HCT116 (cell line): ENCODE data around the gene KCND3. TPM values are rescaled to one million over a fixed set of nuclear protein-coding genes. Genes with fewer than 3 reads are reported as not detected.

Source experiments
- ATAC-seq: fragments of 200-7000 bp; cut with Tn5 transposase; 2 replicates; pipeline ENCODE4 v1.9.1; 2020; ENCODE audit warnings: mild to moderate bottlenecking, moderate library complexity
- BruUV-seq: library from RNA; stranded (reverse); fragments of 400-500 nt; replicated peaks from 2 replicates; lab custom pipeline; 2021; lab: Mats Ljungman, UMichigan
- CTCF ChIA-PET: fragments of 300-600 bp; sonication (Branson Sonifier 250); formaldehyde crosslinking; loops from one replicate; lab custom pipeline; 2021; ENCODE audit warnings: antibody characterized with exemption; lab: Charles Lee
- POLR2A ChIA-PET: fragments of 300-600, 350-600 bp; sonication (Branson Sonifier 250); formaldehyde crosslinking; loops from one replicate; lab custom pipeline; 2021; ENCODE audit warnings: antibody characterized with exemption; lab: Charles Lee
- RAD21 ChIA-PET, 2 experiments: fragments of 300-600 bp; sonication (Branson Sonifier 250); formaldehyde crosslinking; loops; one replicate each; lab custom pipeline; 2023; ENCODE audit warnings: low total read pairs in 2 of 2; ENCODE audit not compliant: uncharacterized antibody in 2 of 2, unreplicated experiment in 2 of 2, low non-redundant PET in 1 of 2; lab: Charles Lee
- DNase-seq: peaks from one replicate; pipeline ENCODE4 v3.0.0-alpha.2; 2010; ENCODE audit warnings: low read depth, low spot score
- H2AFZ ChIP-seq: fragments of 200-600 bp; shearing (Covaris generic), sonication (generic); 2 replicates; pipeline ENCODE4 v1.6.1; 2017; ENCODE audit warnings: low read depth, mixed run types, mixed read lengths, antibody characterized with exemption, low read length; ENCODE audit not compliant: poor library complexity, severe bottlenecking
- H3K27ac ChIP-seq: 2 replicates; pipeline ENCODE4 v1.5.1; 2012; ENCODE audit warnings: low read depth, low read length
- H3K27me3 ChIP-seq: fragments of 200-600 bp; sonication (generic); 2 replicates; pipeline ENCODE4 v1.6.1; 2016; ENCODE audit warnings: mixed run types, low read length, mixed read lengths; ENCODE audit not compliant: insufficient read depth
- H3K36me3 ChIP-seq, 2 experiments: fragments of 200-500 bp in 1 of 2; fragments of 200-600 bp in 1 of 2; sonication (Bioruptor generic) in 1 of 2; sonication (generic) in 1 of 2; 2 replicates each; pipeline versions ENCODE4 v1.5.1 to v1.6.1; 2014 to 2016; ENCODE audit warnings: low read length in 2 of 2, inconsistent platforms in 1 of 2, mixed read lengths in 1 of 2, mixed run types in 1 of 2; ENCODE audit not compliant: insufficient read depth in 2 of 2, control insufficient read depth in 1 of 2
- H3K4me1 ChIP-seq, 2 experiments: fragments of 200-600 bp in 1 of 2; sonication (generic) in 1 of 2; 2 replicates each; pipeline versions ENCODE4 v1.5.1 to v1.6.1; 2012 to 2017; ENCODE audit warnings: low read length in 2 of 2, inconsistent platforms in 1 of 2, mild to moderate bottlenecking in 1 of 2, mixed read lengths in 1 of 2, mixed run types in 1 of 2, moderate library complexity in 1 of 2; ENCODE audit not compliant: insufficient read depth in 2 of 2, control insufficient read depth in 1 of 2
- H3K4me2 ChIP-seq: fragments of 200-600 bp; sonication (generic); 2 replicates; pipeline ENCODE4 v1.6.1; 2017; ENCODE audit warnings: mixed run types, low read length, mixed read lengths
- H3K4me3 ChIP-seq, 2 experiments: fragments of 200-600 bp in 1 of 2; sonication (generic) in 1 of 2; replicated peaks in 1 of 2; 2 replicates each; pipeline ENCODE4 v1.5.1; 2011 to 2016; ENCODE audit warnings: low read length in 2 of 2, control low read depth in 1 of 2, low read depth in 1 of 2, mild to moderate bottlenecking in 1 of 2, mixed read lengths in 1 of 2, mixed run types in 1 of 2
- H3K79me2 ChIP-seq: fragments of 200-600 bp; sonication (generic); 2 replicates; pipeline ENCODE4 v1.6.1; 2017; ENCODE audit warnings: mild to moderate bottlenecking, mixed run types, low read length, moderate library complexity, mixed read lengths; ENCODE audit not compliant: insufficient read depth
- H3K9ac ChIP-seq: fragments of 200-600 bp; sonication (generic); 2 replicates; pipeline ENCODE4 v1.6.1; 2016; ENCODE audit warnings: low read length, mixed read lengths
- H3K9me2 ChIP-seq: fragments of 200-600 bp; sonication (generic), shearing (Covaris generic); 2 replicates; pipeline ENCODE4 v1.6.1; 2017; ENCODE audit warnings: mixed run types, mild to moderate bottlenecking, moderate library complexity; ENCODE audit not compliant: insufficient read depth
- H3K9me3 ChIP-seq, 2 experiments: fragments of 200-500 bp in 1 of 2; fragments of 200-600 bp in 1 of 2; sonication (Bioruptor generic) in 1 of 2; sonication (generic) in 1 of 2; 2 replicates each; pipeline ENCODE4 v1.6.1; 2014 to 2017; ENCODE audit warnings: low read length in 2 of 2, mixed read lengths in 2 of 2, inconsistent platforms in 1 of 2, low read depth in 1 of 2, mild to moderate bottlenecking in 1 of 2, mixed run types in 1 of 2, moderate library complexity in 1 of 2; ENCODE audit not compliant: control insufficient read depth in 1 of 2, insufficient read depth in 1 of 2
- H4K20me1 ChIP-seq: fragments of 200-600 bp; sonication (generic), shearing (Covaris generic); 2 replicates; pipeline ENCODE4 v1.6.1; 2017; ENCODE audit warnings: mixed run types, mild to moderate bottlenecking, moderate library complexity; ENCODE audit not compliant: insufficient read depth
- CBX3 ChIP-seq: IDR thresholded peaks from 2 replicates; pipeline ENCODE4 v1.6.1; 2012; ENCODE audit warnings: low read depth
- ELF1 ChIP-seq: IDR thresholded peaks from 2 replicates; pipeline ENCODE4 v1.6.1; 2012; ENCODE audit warnings: low read depth, borderline replicate concordance
- EZH2phosphoT487 ChIP-seq: fragments of 200-600 bp; IDR thresholded peaks from 2 replicates; pipeline ENCODE4 v1.6.1; 2018; ENCODE audit warnings: antibody characterized with exemption, borderline replicate concordance
- FOSL1 ChIP-seq: IDR thresholded peaks from 2 replicates; pipeline ENCODE4 v1.6.1; 2012; ENCODE audit warnings: low read depth
- MAX ChIP-seq: IDR thresholded peaks from 2 replicates; pipeline ENCODE4 v1.6.1; 2012
- POLR2A ChIP-seq: IDR thresholded peaks from 2 replicates; pipeline ENCODE4 v1.7.0; 2011; ENCODE audit warnings: borderline replicate concordance; ENCODE audit not compliant: insufficient read depth, insufficient read length; ENCODE audit errors: extremely low read depth
- SIN3A ChIP-seq: IDR thresholded peaks from 2 replicates; pipeline ENCODE4 v1.6.1; 2012; ENCODE audit warnings: low read depth
- ZNF274 ChIP-seq: fragments of 200-500 bp; sonication (Bioruptor generic); IDR thresholded peaks from 2 replicates; pipeline ENCODE4 v1.6.1; 2014; ENCODE audit warnings: mild to moderate bottlenecking, low read depth, low read length, inconsistent platforms
- intact Hi-C: fragments of 100-400 bp; cut with micrococcal nuclease; formaldehyde crosslinking; loops from 2 replicates; pipeline ENCODE4 v1.10.0; 2022
- total RNA-seq: library from RNA; stranded (reverse); gene quantifications from one replicate; pipeline ENCODE4 v1.2.1, GENCODE V29; 2021; ENCODE audit not compliant: unreplicated experiment

The KCND3 gene
- total RNA-seq, 1 experiment from 2014 or later = 0.44 TPM

GRCh38 chr1:111906816-111907215, 82.7 kb downstream of the KCND3 start:
- intact Hi-C loops = no loop called here
- no peak for TF ChIP-seq ELF1
- no peak for TF ChIP-seq EZH2phosphoT487
- no peak for TF ChIP-seq MAX
- TF ChIP-seq FOSL1 = no peak
- no peak for TF ChIP-seq CBX3
- TF ChIP-seq ZNF274 = no peak
- ChIA-PET POLR2A (interaction anchor here (0.5 kb wide), 1 partner anchor 166 kb away, joined by 3 read pairs; no protein-coding TSS in a partner anchor), RAD21 (no interaction called here), CTCF (no interaction called here)
- DNase-seq (no peak), ATAC-seq (no peak)
- Histone ChIP-seq H3K4me1 (no peaks in the 10 kb centered on the region), H3K9me3 (no peaks in the 10 kb centered on the region), H3K9me2 (no peaks in the 10 kb centered on the region), H3K79me2 (no peaks in the 10 kb centered on the region), H3K4me2 (no peak overlapping the region), H3K9ac (no peak overlapping the region), H3K36me3 (no peaks in the 10 kb centered on the region), H3K27me3 (peaks cover 68% of the 10 kb centered on the region; the same call in 1 of the 2 replicates), H3K27ac (no peak overlapping the region), H4K20me1 (no peaks in the 10 kb centered on the region), H2AFZ (no peak overlapping the region), H3K4me3 (no peak overlapping the region)
- BruUV-seq = no TSS peak

- Histone ChIP-seq H3K9me3 (no peaks in the 10 kb centered on the region), H3K27me3 (peaks cover 63% of the 10 kb centered on the region; the same call in 1 of the 2 replicates), H3K4me3 (no peak overlapping the region), H3K79me2 (no peaks in the 10 kb centered on the region), H4K20me1 (no peaks in the 10 kb centered on the region), H3K4me2 (no peak overlapping the region), H3K4me1 (no peaks in the 10 kb centered on the region), H3K27ac (no peak overlapping the region), H3K9me2 (no peaks in the 10 kb centered on the region), H3K36me3 (no peaks in the 10 kb centered on the region), H3K9ac (no peak overlapping the region), H2AFZ (no peak overlapping the region)
- no peak for ATAC-seq
- ChIA-PET RAD21 (no interaction called here), POLR2A (no interaction called here), CTCF (no interaction called here)
- intact Hi-C loops = no loop called here
- BruUV-seq = no TSS peak
- no peak for DNase-seq
- no peak for TF ChIP-seq POLR2A
- TF ChIP-seq CBX3 = no peak
- TF ChIP-seq SIN3A = no peak
Measured at GRCh38 chr1:111906111-111906510, 83.4 kb downstream of the KCND3 start.
